Loucy (cell line): ENCODE data around the gene FMN1.
A peak's percentile ranks its signal among the peaks of the same experiment; 100 is the strongest.

Experiments used
- H2AFZ ChIP-seq: fragments of 200-600 bp; sonication (generic); 2 replicates; pipeline ENCODE4 v1.6.0; 2016; ENCODE audit warnings: antibody characterized with exemption, mild to moderate bottlenecking, low read length, moderate library complexity
- H3F3A ChIP-seq: fragments of 200-600 bp; 2 replicates; pipeline ENCODE4 v1.6.0; 2016; ENCODE audit warnings: antibody characterized with exemption, low read depth, mild to moderate bottlenecking
- H3K27me3 ChIP-seq: fragments of 200-600 bp; sonication (generic); 2 replicates; pipeline ENCODE4 v1.6.1; 2014; ENCODE audit warnings: low read length, mild to moderate bottlenecking; ENCODE audit not compliant: insufficient read depth, poor library complexity, severe bottlenecking
- H3K36me3 ChIP-seq: fragments of 200-600 bp; sonication (generic); 2 replicates; pipeline ENCODE4 v1.6.1; 2016; ENCODE audit warnings: low read length; ENCODE audit not compliant: insufficient read depth
- H3K4me1 ChIP-seq: fragments of 200-600 bp; sonication (generic); 2 replicates; pipeline ENCODE4 v1.5.1; 2014; ENCODE audit warnings: low read length, mild to moderate bottlenecking; ENCODE audit not compliant: insufficient read depth, poor library complexity, severe bottlenecking
- H3K4me2 ChIP-seq: fragments of 200-600 bp; sonication (generic); 2 replicates; pipeline ENCODE4 v1.6.0; 2014; ENCODE audit warnings: antibody characterized with exemption, low read length, low read depth, mild to moderate bottlenecking; ENCODE audit not compliant: poor library complexity, severe bottlenecking
- H3K4me3 ChIP-seq: fragments of 200-600 bp; sonication (generic); 2 replicates; pipeline ENCODE4 v1.5.1; 2014; ENCODE audit warnings: low read length, mild to moderate bottlenecking, mixed read lengths; ENCODE audit not compliant: poor library complexity, severe bottlenecking
- H3K79me2 ChIP-seq: fragments of 200-600 bp; sonication (generic); 2 replicates; pipeline ENCODE4 v1.6.1; 2014; ENCODE audit warnings: low read length; ENCODE audit not compliant: insufficient read depth
- H3K9ac ChIP-seq: fragments of 200-600 bp; sonication (generic); 2 replicates; pipeline ENCODE4 v1.6.0; 2014; ENCODE audit warnings: mild to moderate bottlenecking, low read depth, low read length, moderate library complexity; ENCODE audit not compliant: poor library complexity, severe bottlenecking
- H3K9me2 ChIP-seq: fragments of 200-600 bp; sonication (generic); replicated peaks from 2 replicates; pipeline ENCODE4 v1.6.1; 2016; ENCODE audit warnings: low read depth, low read length, mixed read lengths
- H3K9me3 ChIP-seq: fragments of 200-600 bp; sonication (generic); 2 replicates; pipeline ENCODE4 v1.6.1; 2014; ENCODE audit warnings: mild to moderate bottlenecking, antibody characterized with exemption, low read length, low read depth; ENCODE audit not compliant: insufficient read depth
- H4K20me1 ChIP-seq: fragments of 200-600 bp; sonication (generic); 2 replicates; pipeline ENCODE4 v1.6.0; 2014; ENCODE audit warnings: antibody characterized with exemption, low read length, mild to moderate bottlenecking; ENCODE audit not compliant: insufficient read depth, poor library complexity, severe bottlenecking
- EZH2phosphoT487 ChIP-seq: fragments of 200-600 bp; IDR thresholded peaks from 2 replicates; pipeline ENCODE4 v1.6.1; 2018; ENCODE audit warnings: antibody characterized with exemption, mild to moderate bottlenecking, moderate library complexity, borderline replicate concordance
- TF ChIP-seq, protein P1 (sequence below): fragments of 200-600 bp; sonication (generic); conservative IDR thresholded peaks from 2 replicates; pipeline ENCODE4 v1.5.1; 2014; ENCODE audit warnings: mild to moderate bottlenecking, antibody characterized with exemption, low read length

Gene FMN1

DNA sequence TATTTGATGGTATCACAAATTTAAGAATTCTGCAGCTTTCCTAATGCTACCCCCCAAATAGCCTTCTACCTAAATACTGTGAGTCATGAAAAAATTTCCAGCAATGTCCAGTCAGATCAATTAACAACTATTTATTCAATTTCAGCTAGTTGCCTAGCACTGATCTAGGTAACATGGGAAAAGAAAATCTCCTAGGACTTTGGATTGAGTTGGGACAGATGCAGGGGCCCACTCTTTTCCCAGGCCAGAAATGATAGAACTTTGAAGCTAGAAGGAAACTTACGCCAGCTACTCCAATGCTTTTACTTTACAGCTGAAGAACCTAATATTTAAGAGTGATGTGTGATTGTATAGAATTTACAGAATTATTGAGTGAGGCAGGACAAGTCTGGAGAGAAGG, 196.3 kb downstream of the FMN1 start:
- H3K4me1 ChIP-seq: peaks cover 19% of the 10 kb centered on the region
- no peaks in the 10 kb centered on the region for H3K36me3 ChIP-seq
- no peaks in the 10 kb centered on the region for H3F3A ChIP-seq
- H2AFZ ChIP-seq: no peak overlapping the region
- no peaks in the 10 kb centered on the region for H3K27me3 ChIP-seq
- no peak overlapping the region for H3K9ac ChIP-seq
- H3K9me2 ChIP-seq: no peaks in the 10 kb centered on the region
- no peaks in the 10 kb centered on the region for H3K9me3 ChIP-seq
- no peak for TF ChIP-seq EZH2phosphoT487
- H3K79me2 ChIP-seq: peaks cover 20% of the 10 kb centered on the region; the same call in 1 of the 2 replicates
- H4K20me1 ChIP-seq: no peaks in the 10 kb centered on the region
- no peak overlapping the region for H3K4me3 ChIP-seq
- H3K4me2 ChIP-seq: no peak overlapping the region

- no peak overlapping the region for H3K9ac ChIP-seq
- H3K79me2 ChIP-seq: no peaks in the 10 kb centered on the region; the same call in 1 of the 2 replicates
- H3K4me1 ChIP-seq: peaks cover 9% of the 10 kb centered on the region
- H4K20me1 ChIP-seq: no peaks in the 10 kb centered on the region
- no peak overlapping the region for H3K4me2 ChIP-seq
- peaks cover 4% of the 10 kb centered on the region; the same call in 1 of the 2 replicates for H3K9me3 ChIP-seq
- no peaks in the 10 kb centered on the region for H3K36me3 ChIP-seq
- no peak overlapping the region for H3K4me3 ChIP-seq
- no peaks in the 10 kb centered on the region for H3K27me3 ChIP-seq
- no peak overlapping the region for H2AFZ ChIP-seq
- H3F3A ChIP-seq: no peaks in the 10 kb centered on the region
- no peaks in the 10 kb centered on the region for H3K9me2 ChIP-seq
- TF ChIP-seq, protein P1, sequence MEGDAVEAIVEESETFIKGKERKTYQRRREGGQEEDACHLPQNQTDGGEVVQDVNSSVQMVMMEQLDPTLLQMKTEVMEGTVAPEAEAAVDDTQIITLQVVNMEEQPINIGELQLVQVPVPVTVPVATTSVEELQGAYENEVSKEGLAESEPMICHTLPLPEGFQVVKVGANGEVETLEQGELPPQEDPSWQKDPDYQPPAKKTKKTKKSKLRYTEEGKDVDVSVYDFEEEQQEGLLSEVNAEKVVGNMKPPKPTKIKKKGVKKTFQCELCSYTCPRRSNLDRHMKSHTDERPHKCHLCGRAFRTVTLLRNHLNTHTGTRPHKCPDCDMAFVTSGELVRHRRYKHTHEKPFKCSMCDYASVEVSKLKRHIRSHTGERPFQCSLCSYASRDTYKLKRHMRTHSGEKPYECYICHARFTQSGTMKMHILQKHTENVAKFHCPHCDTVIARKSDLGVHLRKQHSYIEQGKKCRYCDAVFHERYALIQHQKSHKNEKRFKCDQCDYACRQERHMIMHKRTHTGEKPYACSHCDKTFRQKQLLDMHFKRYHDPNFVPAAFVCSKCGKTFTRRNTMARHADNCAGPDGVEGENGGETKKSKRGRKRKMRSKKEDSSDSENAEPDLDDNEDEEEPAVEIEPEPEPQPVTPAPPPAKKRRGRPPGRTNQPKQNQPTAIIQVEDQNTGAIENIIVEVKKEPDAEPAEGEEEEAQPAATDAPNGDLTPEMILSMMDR: peak; percentile 75
- TF ChIP-seq EZH2phosphoT487: no peak
Measured at GRCh38 chr15:32994810-32995424, 199.6 kb downstream of the FMN1 start.

- peaks cover 4% of the 10 kb centered on the region; the same call in 1 of the 2 replicates for H3K9me3 ChIP-seq
- H4K20me1 ChIP-seq: no peaks in the 10 kb centered on the region
- no peaks in the 10 kb centered on the region for H3K27me3 ChIP-seq
- H3K4me3 ChIP-seq: no peak overlapping the region
- H3K4me1 ChIP-seq: peaks cover 9% of the 10 kb centered on the region
- H2AFZ ChIP-seq: no peak overlapping the region
- no peaks in the 10 kb centered on the region; the same call in 1 of the 2 replicates for H3K79me2 ChIP-seq
- no peaks in the 10 kb centered on the region for H3F3A ChIP-seq
- no peak overlapping the region for H3K4me2 ChIP-seq
- H3K9me2 ChIP-seq: no peaks in the 10 kb centered on the region
- TF ChIP-seq, protein P1: peak; percentile 66
- TF ChIP-seq EZH2phosphoT487: no peak
- H3K9ac ChIP-seq: no peak overlapping the region
- no peaks in the 10 kb centered on the region for H3K36me3 ChIP-seq
Measured at GRCh38 chr15:32993285-32993684, 201.2 kb downstream of the FMN1 start.
